Effector memory CD8-positive, alpha-beta T cell (primary cell): ENCODE data around the gene GNAI2.

ENCODE experiments used
- ATAC-seq: fragments of 150-1000 bp; cut with Tn5 transposase; replicated peaks from 2 replicates; pipeline ENCODE4 v1.10.0; 2021; ENCODE audit warnings: mild to moderate bottlenecking, moderate library complexity
- DNase-seq, 3 experiments: peaks; one replicate each; pipeline ENCODE4 v3.0.0; 2021
- H3K27ac Mint-ChIP-seq, 2 donors: one replicate each; pipeline ENCODE4 v1.8.0; 2022; ENCODE audit warnings: mild to moderate bottlenecking in 2 of 2, mixed read lengths in 2 of 2, moderate library complexity in 2 of 2
- H3K27me3 Mint-ChIP-seq, 2 donors: one replicate each; pipeline ENCODE4 v1.8.0; 2022; ENCODE audit warnings: mixed read lengths in 2 of 2
- H3K36me3 Mint-ChIP-seq: one replicate; pipeline ENCODE4 v1.8.0; 2022; ENCODE audit warnings: mild to moderate bottlenecking, moderate library complexity, mixed read lengths; ENCODE audit not compliant: insufficient read depth
- H3K4me1 Mint-ChIP-seq, 2 donors: one replicate each; pipeline ENCODE4 v1.8.0; 2022; ENCODE audit warnings: low read depth in 2 of 2, mixed read lengths in 2 of 2
- H3K4me3 Mint-ChIP-seq, 2 donors: one replicate each; pipeline ENCODE4 v1.8.0; 2022; ENCODE audit warnings: mild to moderate bottlenecking in 2 of 2, mixed read lengths in 2 of 2, moderate library complexity in 2 of 2
- H3K9me3 Mint-ChIP-seq, 2 donors: one replicate each; pipeline ENCODE4 v1.8.0; 2022; ENCODE audit warnings: mixed read lengths in 2 of 2

The GNAI2 gene

GRCh38 chr3:50303013-50303815, 67.2 kb downstream of the GNAI2 start, which contains the start of gene HYAL1:
Gene HYAL1 (minus strand): TSS chr3:50303574. CDS start chr3:50302956, 618 bp downstream.
- H3K27me3 Mint-ChIP-seq, result no peaks in the 10 kb centered on the region
- H3K4me3 Mint-ChIP-seq, result no peak within 1 kb of the TSS
- H3K9me3 Mint-ChIP-seq, result no peaks in the 10 kb centered on the region
- peaks cover 9% of the 10 kb centered on the region for H3K36me3 Mint-ChIP-seq
- ATAC-seq, result no peak
- no peak for DNase-seq
- H3K4me1 Mint-ChIP-seq, result peaks cover 17 to 19% of the 10 kb centered on the region in 2 donors
- no peak within 1 kb of the TSS for H3K27ac Mint-ChIP-seq

DNA sequence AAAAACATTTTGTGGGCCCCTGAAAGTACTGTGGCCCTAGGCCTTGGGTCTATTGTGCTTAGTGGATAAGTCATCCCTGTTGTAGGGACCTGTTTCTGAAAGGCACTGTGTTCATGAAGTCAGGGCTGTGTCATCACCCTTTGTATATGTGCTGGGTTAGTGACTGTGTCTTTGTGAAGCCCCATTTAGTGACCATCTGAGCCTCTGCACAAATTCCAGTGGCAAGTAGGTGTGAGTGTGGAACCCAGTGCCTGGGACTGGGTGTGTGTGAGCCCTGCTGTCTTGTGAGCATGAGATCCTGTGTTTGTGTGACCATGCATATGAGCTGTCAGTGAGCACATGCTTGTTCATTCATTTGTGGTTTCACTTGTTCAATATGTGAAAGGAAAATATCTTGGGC, 68.6 kb downstream of the GNAI2 start:
- H3K4me3 Mint-ChIP-seq, result no peak overlapping the region

More for the DNA sequence above, 68.6 kb downstream of the GNAI2 start:
- H3K9me3 Mint-ChIP-seq, result no peaks in the 10 kb centered on the region
- DNase-seq, result no peak
- peaks cover 9 to 13% of the 10 kb centered on the region in 2 donors for H3K4me1 Mint-ChIP-seq
- no peaks in the 10 kb centered on the region for H3K27me3 Mint-ChIP-seq
- no peak overlapping the region for H3K27ac Mint-ChIP-seq
- H3K36me3 Mint-ChIP-seq, result no peaks in the 10 kb centered on the region
- no peak for ATAC-seq
